GM23338 (cell line): Measurements from ENCODE around the gene AGTRAP. TPM values are rescaled to one million over a fixed set of nuclear protein-coding genes. Genes with fewer than 3 reads are reported as not detected.

ENCODE experiments used
- ATAC-seq: fragments of 200-7000 bp; cut with Tn5 transposase; 3 replicates; pipeline ENCODE4 v1.9.1; 2020
- DNase-seq: peaks from one replicate; pipeline ENCODE4 v3.0.0-alpha.2; 2015; ENCODE audit warnings: low spot score
- H2AFZ ChIP-seq: fragments of 200-600 bp; sonication (generic); 2 replicates; pipeline ENCODE4 v1.8.0; 2016; ENCODE audit warnings: antibody characterized with exemption, mild to moderate bottlenecking, moderate library complexity
- H3F3A ChIP-seq: fragments of 200-600 bp; sonication (generic); replicated peaks from 2 replicates; pipeline ENCODE4 v1.8.0; 2017; ENCODE audit warnings: antibody characterized with exemption, mixed run types, low read depth
- H3K27ac ChIP-seq: fragments of 200-600 bp; sonication (generic); 2 replicates; pipeline ENCODE4 v1.6.1; 2016; ENCODE audit warnings: low read depth
- H3K27me3 ChIP-seq: fragments of 200-600 bp; sonication (generic); 2 replicates; pipeline ENCODE4 v1.8.0; 2016; ENCODE audit warnings: mild to moderate bottlenecking, mixed run types, moderate library complexity; ENCODE audit not compliant: insufficient read depth
- H3K36me3 ChIP-seq: fragments of 200-600 bp; sonication (generic); 2 replicates; pipeline ENCODE4 v1.8.0; 2016; ENCODE audit warnings: mild to moderate bottlenecking; ENCODE audit not compliant: insufficient read depth
- H3K4me1 ChIP-seq: fragments of 200-600 bp; sonication (generic); 2 replicates; pipeline ENCODE4 v1.8.0; 2016; ENCODE audit warnings: mild to moderate bottlenecking, moderate library complexity; ENCODE audit not compliant: insufficient read depth
- H3K4me2 ChIP-seq: fragments of 200-600 bp; sonication (generic); 2 replicates; pipeline ENCODE4 v1.7.1; 2017; ENCODE audit warnings: mixed run types
- H3K4me3 ChIP-seq: fragments of 200-600 bp; sonication (generic); 2 replicates; pipeline ENCODE4 v1.6.1; 2016; ENCODE audit warnings: mixed run types
- H3K79me2 ChIP-seq: fragments of 200-600 bp; sonication (generic); replicated peaks from 2 replicates; pipeline ENCODE4 v1.8.0; 2017; ENCODE audit warnings: mild to moderate bottlenecking; ENCODE audit not compliant: insufficient read depth
- H3K9me2 ChIP-seq: fragments of 200-600 bp; sonication (generic); 2 replicates; pipeline ENCODE4 v1.8.0; 2017; ENCODE audit not compliant: insufficient read depth
- H4K20me1 ChIP-seq: fragments of 200-600 bp; sonication (generic); replicated peaks from 2 replicates; pipeline ENCODE4 v1.8.0; 2017; ENCODE audit warnings: mild to moderate bottlenecking; ENCODE audit not compliant: insufficient read depth
- H3K27ac Mint-ChIP-seq: 2 replicates; pipeline ENCODE4 v1.8.0; 2020; ENCODE audit warnings: inconsistent platforms, mild to moderate bottlenecking, moderate library complexity, mixed read lengths
- H3K27me3 Mint-ChIP-seq: 3 replicates; pipeline ENCODE4 v1.8.0; 2022; ENCODE audit warnings: low read depth, mild to moderate bottlenecking, moderate library complexity, mixed read lengths, inconsistent platforms; ENCODE audit not compliant: insufficient read depth, poor library complexity
- H3K36me3 Mint-ChIP-seq: 3 replicates; pipeline ENCODE4 v1.8.0; 2021; ENCODE audit warnings: low read depth, mild to moderate bottlenecking, inconsistent platforms, moderate library complexity, mixed read lengths
- H3K4me1 Mint-ChIP-seq: 3 replicates; pipeline ENCODE4 v1.8.0; 2020; ENCODE audit warnings: mild to moderate bottlenecking, inconsistent platforms, mixed read lengths
- H3K4me3 Mint-ChIP-seq: 3 replicates; pipeline ENCODE4 v1.8.0; 2021; ENCODE audit warnings: moderate library complexity, mild to moderate bottlenecking, inconsistent platforms, mixed read lengths
- H3K9me3 Mint-ChIP-seq: 3 replicates; pipeline ENCODE4 v1.8.0; 2020; ENCODE audit warnings: moderate library complexity, mild to moderate bottlenecking, inconsistent platforms, mixed read lengths
- CREB1 ChIP-seq: fragments of 250-450 bp; sonication (Bioruptor Pico); IDR thresholded peaks from 2 replicates; pipeline ENCODE4 v1.5.0; 2020; ENCODE audit warnings: low read depth, mild to moderate bottlenecking, moderate library complexity
- CTCF ChIP-seq, 2 experiments: fragments of 200-600 bp in 1 of 2; sonication (generic) in 1 of 2; conservative IDR thresholded peaks; 2 replicates each; pipeline versions ENCODE4 v1.5.1 to v1.6.1; 2016 to 2017; ENCODE audit warnings: antibody characterized with exemption in 2 of 2, low read depth in 2 of 2, mild to moderate bottlenecking in 2 of 2, moderate library complexity in 1 of 2
- ETS1 ChIP-seq: IDR thresholded peaks from 2 replicates; pipeline ENCODE4 v1.6.1; 2016; ENCODE audit warnings: antibody characterized with exemption
- EZH2 ChIP-seq: fragments of 200-600 bp; sonication (generic); IDR thresholded peaks from one replicate; pipeline ENCODE4 v1.8.0; 2017; ENCODE audit warnings: antibody characterized with exemption, mild to moderate bottlenecking, low read depth; ENCODE audit not compliant: unreplicated experiment
- EZH2phosphoT487 ChIP-seq: fragments of 200-600 bp; sonication (generic); IDR thresholded peaks from one replicate; pipeline ENCODE4 v1.8.1; 2018; ENCODE audit warnings: antibody characterized with exemption; ENCODE audit not compliant: unreplicated experiment
- JUNB ChIP-seq: IDR thresholded peaks from one replicate; pipeline ENCODE4 v1.6.1; 2016; ENCODE audit warnings: antibody characterized with exemption; ENCODE audit not compliant: unreplicated experiment
- NANOG ChIP-seq: IDR thresholded peaks from 2 replicates; pipeline ENCODE4 v1.6.1; 2016; ENCODE audit warnings: antibody characterized with exemption, borderline replicate concordance
- POLR2AphosphoS5 ChIP-seq: IDR thresholded peaks from 2 replicates; pipeline ENCODE4 v1.6.1; 2016; ENCODE audit warnings: antibody characterized with exemption, low read depth
- REST ChIP-seq: IDR thresholded peaks from one replicate; pipeline ENCODE4 v1.6.1; 2018; ENCODE audit warnings: antibody characterized with exemption; ENCODE audit not compliant: unreplicated experiment
- STAT1 ChIP-seq: IDR thresholded peaks from one replicate; pipeline ENCODE4 v1.6.1; 2016; ENCODE audit warnings: antibody characterized with exemption; ENCODE audit not compliant: unreplicated experiment
- ZNF114 ChIP-seq: fragments of 250-450 bp; sonication (Bioruptor Pico); IDR thresholded peaks from 2 replicates; pipeline ENCODE4 v1.5.0; 2020; ENCODE audit warnings: mild to moderate bottlenecking, moderate library complexity
- ZNF331 ChIP-seq: fragments of 250-450 bp; sonication (Bioruptor Pico); IDR thresholded peaks from 2 replicates; pipeline ENCODE4 v1.5.0; 2020; ENCODE audit warnings: low read depth, mild to moderate bottlenecking, moderate library complexity
- polyA plus RNA-seq: library from polyadenylated mRNA; unstranded; fragments of >200 nt; fragmentation: Nextera tagmentation; extraction: Ambion mirVana; gene quantifications from 2 replicates; pipeline ENCODE4 v1.2.1, GENCODE V29; 2016
- total RNA-seq: library from RNA; depleted of rRNA; stranded (reverse); fragments of >200 nt; shearing (Covaris generic); gene quantifications from 2 replicates; pipeline ENCODE4 v1.2.3, GENCODE V29; 2014
- TF ChIP-seq, protein P1 (sequence below): fragments of 250-450 bp; sonication (Bioruptor Pico); IDR thresholded peaks from 2 replicates; pipeline ENCODE4 v1.5.0; 2020; ENCODE audit warnings: mild to moderate bottlenecking, moderate library complexity

The AGTRAP gene
- total and polyA plus RNA-seq, 2 experiments from 2014 or later = 79.4 to 102 TPM

- H3K4me3 ChIP-seq = no peak overlapping the region
- no peak overlapping the region for H2AFZ ChIP-seq
- H3K27me3 Mint-ChIP-seq = peaks cover 12% of the 10 kb centered on the region
- H3K4me1 ChIP-seq = peaks cover 51% of the 10 kb centered on the region
- no peaks in the 10 kb centered on the region; the same call in 1 of the 2 replicates for H4K20me1 ChIP-seq
- DNase-seq (no peak), ATAC-seq (peak; percentile 16)
- peaks cover 61% of the 10 kb centered on the region for H3K4me1 Mint-ChIP-seq
- no peak overlapping the region for H3K27ac ChIP-seq
- TF ChIP-seq REST (no peak), CREB1 (CRISPR knock-in tag) (no peak), EZH2 (no peak), ZNF331 (CRISPR knock-in tag) (no peak), EZH2phosphoT487 (no peak), NANOG (no peak), CTCF (conservative IDR thresholded peaks at IDR 0.05; ENCODE audit: low read depth in 2 of 2) (no peak), ETS1 (no peak), POLR2AphosphoS5 (no peak), STAT1 (no peak), ZNF114 (CRISPR knock-in tag) (no peak), JUNB (no peak)
- TF ChIP-seq, protein P1, sequence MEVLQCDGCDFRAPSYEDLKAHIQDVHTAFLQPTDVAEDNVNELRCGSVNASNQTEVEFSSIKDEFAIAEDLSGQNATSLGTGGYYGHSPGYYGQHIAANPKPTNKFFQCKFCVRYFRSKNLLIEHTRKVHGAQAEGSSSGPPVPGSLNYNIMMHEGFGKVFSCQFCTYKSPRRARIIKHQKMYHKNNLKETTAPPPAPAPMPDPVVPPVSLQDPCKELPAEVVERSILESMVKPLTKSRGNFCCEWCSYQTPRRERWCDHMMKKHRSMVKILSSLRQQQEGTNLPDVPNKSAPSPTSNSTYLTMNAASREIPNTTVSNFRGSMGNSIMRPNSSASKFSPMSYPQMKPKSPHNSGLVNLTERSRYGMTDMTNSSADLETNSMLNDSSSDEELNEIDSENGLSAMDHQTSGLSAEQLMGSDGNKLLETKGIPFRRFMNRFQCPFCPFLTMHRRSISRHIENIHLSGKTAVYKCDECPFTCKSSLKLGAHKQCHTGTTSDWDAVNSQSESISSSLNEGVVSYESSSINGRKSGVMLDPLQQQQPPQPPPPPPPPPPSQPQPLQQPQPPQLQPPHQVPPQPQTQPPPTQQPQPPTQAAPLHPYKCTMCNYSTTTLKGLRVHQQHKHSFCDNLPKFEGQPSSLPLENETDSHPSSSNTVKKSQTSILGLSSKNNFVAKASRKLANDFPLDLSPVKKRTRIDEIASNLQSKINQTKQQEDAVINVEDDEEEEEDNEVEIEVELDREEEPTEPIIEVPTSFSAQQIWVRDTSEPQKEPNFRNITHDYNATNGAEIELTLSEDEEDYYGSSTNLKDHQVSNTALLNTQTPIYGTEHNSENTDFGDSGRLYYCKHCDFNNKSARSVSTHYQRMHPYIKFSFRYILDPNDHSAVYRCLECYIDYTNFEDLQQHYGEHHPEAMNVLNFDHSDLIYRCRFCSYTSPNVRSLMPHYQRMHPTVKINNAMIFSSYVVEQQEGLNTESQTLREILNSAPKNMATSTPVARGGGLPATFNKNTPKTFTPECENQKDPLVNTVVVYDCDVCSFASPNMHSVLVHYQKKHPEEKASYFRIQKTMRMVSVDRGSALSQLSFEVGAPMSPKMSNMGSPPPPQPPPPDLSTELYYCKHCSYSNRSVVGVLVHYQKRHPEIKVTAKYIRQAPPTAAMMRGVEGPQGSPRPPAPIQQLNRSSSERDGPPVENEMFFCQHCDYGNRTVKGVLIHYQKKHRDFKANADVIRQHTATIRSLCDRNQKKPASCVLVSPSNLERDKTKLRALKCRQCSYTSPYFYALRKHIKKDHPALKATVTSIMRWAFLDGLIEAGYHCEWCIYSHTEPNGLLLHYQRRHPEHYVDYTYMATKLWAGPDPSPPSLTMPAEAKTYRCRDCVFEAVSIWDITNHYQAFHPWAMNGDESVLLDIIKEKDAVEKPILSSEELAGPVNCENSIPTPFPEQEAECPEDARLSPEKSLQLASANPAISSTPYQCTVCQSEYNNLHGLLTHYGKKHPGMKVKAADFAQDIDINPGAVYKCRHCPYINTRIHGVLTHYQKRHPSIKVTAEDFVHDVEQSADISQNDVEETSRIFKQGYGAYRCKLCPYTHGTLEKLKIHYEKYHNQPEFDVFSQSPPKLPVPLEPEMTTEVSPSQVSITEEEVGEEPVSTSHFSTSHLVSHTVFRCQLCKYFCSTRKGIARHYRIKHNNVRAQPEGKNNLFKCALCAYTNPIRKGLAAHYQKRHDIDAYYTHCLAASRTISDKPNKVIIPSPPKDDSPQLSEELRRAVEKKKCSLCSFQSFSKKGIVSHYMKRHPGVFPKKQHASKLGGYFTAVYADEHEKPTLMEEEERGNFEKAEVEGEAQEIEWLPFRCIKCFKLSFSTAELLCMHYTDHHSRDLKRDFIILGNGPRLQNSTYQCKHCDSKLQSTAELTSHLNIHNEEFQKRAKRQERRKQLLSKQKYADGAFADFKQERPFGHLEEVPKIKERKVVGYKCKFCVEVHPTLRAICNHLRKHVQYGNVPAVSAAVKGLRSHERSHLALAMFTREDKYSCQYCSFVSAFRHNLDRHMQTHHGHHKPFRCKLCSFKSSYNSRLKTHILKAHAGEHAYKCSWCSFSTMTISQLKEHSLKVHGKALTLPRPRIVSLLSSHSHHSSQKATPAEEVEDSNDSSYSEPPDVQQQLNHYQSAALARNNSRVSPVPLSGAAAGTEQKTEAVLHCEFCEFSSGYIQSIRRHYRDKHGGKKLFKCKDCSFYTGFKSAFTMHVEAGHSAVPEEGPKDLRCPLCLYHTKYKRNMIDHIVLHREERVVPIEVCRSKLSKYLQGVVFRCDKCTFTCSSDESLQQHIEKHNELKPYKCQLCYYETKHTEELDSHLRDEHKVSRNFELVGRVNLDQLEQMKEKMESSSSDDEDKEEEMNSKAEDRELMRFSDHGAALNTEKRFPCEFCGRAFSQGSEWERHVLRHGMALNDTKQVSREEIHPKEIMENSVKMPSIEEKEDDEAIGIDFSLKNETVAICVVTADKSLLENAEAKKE (CRISPR knock-in tag) = no peak
- no peaks in the 10 kb centered on the region for H3K9me2 ChIP-seq
- peak overlapping the region; percentile 51; the same call in 1 of the 2 replicates for H3K4me2 ChIP-seq
- H3K4me3 Mint-ChIP-seq = no peak overlapping the region; the same call in 2 of the 3 replicates
- H3F3A ChIP-seq = peaks cover 27% of the 10 kb centered on the region
- H3K27me3 ChIP-seq = no peaks in the 10 kb centered on the region
- H3K36me3 Mint-ChIP-seq = peaks cover 14% of the 10 kb centered on the region
- peak overlapping the region; percentile 79 for H3K27ac Mint-ChIP-seq
- H3K36me3 ChIP-seq = no peaks in the 10 kb centered on the region; the same call in 1 of the 2 replicates
- H3K79me2 ChIP-seq = peaks cover 22% of the 10 kb centered on the region
- no peaks in the 10 kb centered on the region for H3K9me3 Mint-ChIP-seq
Observed at GRCh38 chr1:11704691-11705475, 31.1 kb upstream of the AGTRAP start.
